EH (cell line): ENCODE results near the gene ZBTB7C.
"Not testable (repeated sequence)": the region's sequence is repeated elsewhere in the genome, so short reads cannot be mapped to it uniquely, and the experiment has no call there.

Experiments used
- DNase-seq: peaks from one replicate; pipeline ENCODE4 v3.0.0-alpha.2; 2015; ENCODE audit warnings: low read depth

Gene ZBTB7C

DNA sequence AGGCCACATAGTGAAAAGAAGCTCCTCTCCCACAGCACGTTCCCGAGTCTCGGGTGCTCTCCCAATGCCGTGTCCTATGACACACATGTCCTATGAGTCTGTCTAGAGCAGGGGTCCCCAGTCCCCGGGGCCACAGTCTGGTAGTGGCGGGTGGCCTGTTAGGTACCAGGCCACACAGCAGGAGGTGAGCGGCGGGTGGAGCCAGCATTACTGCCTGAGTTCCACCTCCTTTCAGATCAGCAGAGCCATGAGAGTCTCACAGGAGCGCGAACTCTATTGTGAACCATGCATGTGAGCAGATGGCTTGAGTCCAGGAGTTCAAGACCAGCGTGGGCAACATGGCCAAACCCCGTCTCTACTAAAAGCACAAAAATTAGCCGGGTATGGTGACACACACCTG is 112.6 kb downstream of the ZBTB7C start:
- DNase-seq = no peak

GRCh38 chr18:48295586-48296311 is 113.4 kb downstream of the ZBTB7C start:
- peak; percentile 11 for DNase-seq

GRCh38 chr18:48294899-48295585 is 114.1 kb downstream of the ZBTB7C start:
- no peak for DNase-seq

DNA sequence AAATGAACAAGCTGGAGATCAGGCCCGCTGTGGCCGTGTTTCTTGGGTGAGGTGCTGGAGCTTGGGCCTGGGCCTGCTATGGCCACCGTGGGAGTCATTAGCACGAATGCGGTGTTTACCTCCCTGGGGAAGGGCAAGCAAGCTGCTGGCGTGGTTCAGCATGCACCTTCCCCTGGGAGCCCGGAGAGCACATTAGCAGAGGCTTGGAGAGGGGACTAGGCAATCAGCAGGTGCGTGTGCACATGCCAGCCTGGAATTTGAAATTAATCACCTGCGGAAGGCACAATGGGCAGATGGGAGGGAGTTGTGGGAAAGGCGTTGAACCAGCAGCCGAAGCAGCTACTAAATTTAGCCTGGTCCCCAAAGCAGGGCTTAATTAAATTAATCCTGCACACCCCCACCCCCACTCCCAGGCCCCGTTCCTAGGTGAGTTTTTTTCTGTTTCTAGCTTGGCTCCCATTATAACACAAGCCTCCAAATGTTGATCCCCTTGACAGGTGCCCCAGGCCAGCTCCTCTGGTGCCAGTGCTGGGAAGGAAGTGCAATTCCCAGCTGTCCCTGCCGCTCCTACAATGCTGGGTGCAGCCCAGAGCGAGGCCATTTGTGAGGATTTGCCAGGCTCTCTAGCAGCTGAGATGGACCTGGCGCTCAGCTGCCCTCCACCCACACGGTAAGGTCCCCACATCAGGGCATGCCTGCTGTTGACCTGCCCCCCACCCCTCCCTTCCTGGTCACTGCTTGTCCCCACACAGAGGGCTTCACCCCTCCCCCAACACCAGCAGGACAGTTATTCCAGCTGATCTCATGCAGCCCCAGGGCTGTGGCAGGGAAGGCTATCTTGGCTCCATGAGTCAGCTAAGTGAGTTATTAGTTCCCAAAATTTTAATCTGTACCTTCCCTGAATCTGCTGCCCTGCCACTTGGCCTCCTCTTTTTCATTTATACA is 115.0 kb downstream of the ZBTB7C start:
- peak; percentile 9 for DNase-seq

DNA sequence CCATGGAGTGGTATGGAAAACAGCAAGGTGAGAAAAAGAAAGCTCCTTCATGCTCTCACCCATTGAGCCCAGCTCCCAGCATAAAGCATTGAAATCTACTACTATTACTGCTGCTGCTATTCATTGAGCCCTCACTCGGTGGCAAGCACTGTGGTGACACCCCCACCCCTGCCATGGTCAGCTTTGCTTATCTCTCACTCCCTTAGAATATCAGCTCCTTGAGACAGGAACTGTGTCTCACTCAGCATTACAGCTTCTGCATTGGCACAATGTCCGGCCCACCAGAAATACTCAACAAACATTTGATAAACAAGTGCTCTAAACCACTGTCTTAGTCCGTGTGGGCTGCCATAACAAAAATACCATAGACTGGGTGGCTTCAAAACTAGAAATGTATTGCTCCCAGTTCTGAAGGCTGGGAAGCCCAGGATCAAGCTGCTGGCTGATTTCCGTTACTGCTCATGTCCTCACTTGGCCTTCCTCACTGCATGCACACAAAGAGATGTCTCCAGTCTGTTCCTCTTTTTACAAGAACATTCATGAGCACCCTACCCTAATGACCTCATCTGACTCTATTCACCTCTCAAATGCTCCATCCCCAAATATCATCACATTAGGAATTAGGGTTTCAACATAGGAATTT is 116.3 kb downstream of the ZBTB7C start:
- no peak for DNase-seq

- DNase-seq = no peak
Measured at GRCh38 chr18:48292229-48292628, 117.0 kb downstream of the ZBTB7C start.

DNA sequence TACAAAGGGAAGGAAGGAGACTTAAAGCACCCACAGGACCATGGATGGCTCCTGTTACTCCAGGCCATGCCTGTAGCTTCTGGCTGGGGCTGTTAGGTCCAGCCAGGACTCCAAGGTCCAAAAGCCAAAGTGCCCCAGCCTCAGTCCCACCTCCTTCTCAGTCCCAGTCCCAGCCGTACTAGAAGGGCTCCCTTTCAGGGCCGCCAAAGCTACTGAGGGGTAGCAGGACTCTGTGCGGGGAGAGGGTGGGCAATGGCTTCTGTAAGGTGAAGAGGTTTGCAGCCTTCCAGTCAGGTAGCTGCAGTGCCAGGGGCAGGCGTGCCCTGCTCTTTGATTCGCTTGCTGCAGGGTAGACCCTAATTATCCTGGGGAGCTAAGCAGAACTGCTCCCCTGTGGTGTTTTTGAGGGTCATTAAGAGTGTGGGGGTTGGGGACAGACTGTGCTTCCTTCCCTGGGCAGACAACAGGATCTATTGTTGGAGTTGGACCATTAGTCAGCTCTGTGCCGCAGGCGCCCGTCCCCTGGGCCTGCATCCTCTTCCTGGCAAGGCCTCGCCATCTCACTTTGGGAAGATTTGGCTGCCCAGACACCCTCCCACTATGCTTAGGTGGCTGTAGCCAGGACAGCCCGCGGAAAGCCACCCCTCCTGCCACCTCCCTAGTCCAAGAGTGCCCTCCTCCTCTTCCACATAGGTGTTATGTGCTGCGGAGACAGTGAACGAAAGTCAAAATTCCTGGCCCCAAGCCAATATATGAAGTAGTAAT is 118.8 kb downstream of the ZBTB7C start:
- no peak for DNase-seq

- DNase-seq = no peak
Measured at GRCh38 chr18:48284743-48285142, 124.4 kb downstream of the ZBTB7C start.

DNA sequence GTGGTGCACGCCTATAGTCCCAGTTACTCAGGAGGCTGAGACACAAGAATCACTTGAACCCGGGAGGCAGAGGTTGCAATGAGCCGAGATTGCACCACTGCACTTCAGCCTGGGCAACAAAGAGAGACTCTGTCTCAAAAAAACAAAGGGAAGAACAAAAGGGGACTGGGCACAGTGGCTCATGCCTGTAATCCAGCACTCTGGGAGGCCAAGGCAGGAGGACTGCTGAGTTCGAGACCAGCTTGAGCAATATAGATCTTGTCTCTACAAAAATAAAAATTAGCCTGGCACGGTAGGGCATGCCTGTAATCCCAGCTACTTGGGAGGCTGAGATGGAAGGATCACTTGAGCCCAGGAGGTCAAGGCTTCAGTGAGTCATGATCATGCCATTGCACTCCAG is 125.2 kb downstream of the ZBTB7C start:
- DNase-seq = not testable (repeated sequence)

GRCh38 chr18:48281460-48281859 is 127.7 kb downstream of the ZBTB7C start:
- not testable (repeated sequence) for DNase-seq

DNA sequence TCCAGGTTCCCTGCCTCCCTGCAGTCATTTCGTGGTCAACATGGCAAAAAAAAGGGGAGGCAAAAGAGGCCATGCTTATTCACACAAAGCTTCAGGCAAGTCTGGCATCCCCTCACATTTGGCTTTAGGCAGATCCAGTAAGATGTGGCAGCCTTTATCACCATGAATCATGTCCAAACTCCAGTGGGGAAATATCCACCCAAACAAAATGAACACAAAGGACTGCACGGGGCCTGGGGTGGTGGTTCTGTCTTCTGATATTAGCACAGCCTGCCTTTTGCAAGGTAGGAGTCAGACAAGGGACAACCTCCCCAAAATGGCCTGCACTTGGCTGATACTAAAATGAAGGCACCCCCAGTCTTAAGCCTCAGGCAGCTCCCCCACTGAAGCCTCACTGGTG is 129.9 kb downstream of the ZBTB7C start:
- no peak for DNase-seq

DNA sequence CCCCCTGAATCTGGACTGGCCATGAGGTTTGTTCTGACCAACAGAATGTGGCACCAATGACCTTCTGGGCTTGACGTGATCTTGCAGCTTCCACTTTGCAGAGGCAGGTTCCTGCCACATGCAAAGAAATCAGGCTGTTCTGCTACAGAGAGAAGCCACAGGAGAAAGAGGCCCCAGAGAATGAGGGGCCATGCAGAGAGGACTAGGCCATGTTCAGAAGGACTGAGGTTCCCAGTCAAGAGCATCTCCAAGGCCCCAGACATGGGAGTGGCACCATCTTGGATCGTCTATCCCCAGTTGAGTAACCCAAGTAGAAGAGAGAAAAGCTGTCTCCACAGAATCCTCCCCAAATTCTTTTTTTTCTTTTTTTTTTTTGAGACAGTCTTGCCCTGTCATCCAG is 131.1 kb downstream of the ZBTB7C start:
- no peak for DNase-seq

- DNase-seq = no peak
Measured at GRCh38 chr18:48274301-48274700, 134.9 kb downstream of the ZBTB7C start.

DNA sequence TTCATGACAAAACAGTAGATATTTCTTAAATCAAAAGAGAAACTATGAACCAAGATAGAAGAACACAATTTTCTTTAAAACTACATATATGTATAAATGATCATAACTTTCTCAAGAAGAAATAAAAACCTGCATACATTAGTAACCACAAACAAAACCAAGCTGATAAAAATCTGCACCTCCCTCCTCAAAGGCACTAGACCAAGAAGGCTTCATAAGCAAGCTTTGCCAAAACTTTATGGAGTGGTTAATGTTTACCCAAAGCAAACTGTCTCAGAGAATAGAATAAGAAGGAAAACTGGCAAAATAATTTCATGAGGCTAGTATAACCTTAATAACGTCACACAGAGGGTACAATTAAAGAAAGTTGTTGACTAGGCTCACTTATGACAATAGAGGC is 138.3 kb downstream of the ZBTB7C start:
- DNase-seq = no peak

DNA sequence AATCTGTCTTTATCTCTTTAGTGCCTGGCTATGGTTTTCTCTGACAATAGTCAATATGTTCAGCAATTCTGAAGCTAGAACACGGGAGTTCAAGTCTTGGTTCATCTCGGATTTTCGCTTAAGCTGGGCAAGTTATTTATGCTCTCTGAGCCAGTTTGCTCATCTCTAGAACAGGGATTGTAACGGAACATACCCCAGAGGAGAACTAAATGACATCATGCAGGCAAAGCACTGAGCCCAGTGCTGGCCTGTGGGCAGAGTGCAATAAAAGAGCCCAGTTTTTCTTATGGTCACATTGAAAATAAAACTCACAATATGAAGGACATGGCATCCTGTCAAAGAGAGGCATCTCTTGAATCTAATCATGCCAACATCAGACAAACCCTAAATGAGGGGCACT is 143.9 kb downstream of the ZBTB7C start:
- DNase-seq = no peak

DNA sequence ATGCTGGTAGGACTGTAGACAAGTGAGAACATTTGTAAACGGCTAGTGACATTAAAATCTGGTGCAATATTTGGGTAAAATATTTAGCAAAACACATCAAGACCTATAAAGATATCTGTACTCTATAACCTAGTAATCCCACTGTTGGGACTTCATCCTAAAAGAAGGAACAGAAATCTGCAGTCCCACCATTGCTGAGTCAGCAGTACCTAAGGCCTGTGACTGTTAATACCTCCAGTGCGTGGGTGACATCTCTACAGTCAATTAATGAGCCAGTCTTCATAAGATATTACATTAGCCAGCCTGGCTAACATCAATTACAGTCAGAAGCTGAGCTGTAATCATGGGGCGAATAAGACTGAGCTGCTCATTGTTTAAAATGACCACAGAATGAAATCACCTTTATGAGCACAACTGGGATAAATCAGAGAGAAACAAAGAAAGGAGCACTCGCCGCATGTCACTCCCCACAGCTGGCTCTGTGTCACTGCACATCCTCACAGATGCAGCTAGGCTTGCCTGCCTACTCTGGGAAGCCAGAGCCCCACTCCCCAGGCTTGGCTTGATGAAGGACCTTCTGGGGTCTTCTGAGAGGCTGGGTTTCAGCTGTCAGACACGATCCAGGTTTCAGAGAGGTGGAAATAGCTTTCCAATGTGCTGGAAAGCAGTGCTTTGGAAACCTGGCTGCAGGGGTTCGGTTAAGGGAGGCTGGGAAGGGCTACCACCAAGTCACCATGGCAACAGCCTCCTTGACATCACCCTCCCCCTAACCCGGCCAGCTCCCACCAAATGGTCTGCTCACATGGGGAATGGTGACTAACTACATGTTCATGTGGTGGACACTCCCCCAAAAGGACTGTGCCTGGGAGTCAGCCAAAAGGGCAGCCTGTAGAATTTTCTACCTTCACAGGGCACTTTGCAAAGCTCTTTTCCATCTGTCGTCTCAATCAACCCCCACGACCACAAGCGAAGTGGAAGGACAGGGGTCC is 145.0 kb downstream of the ZBTB7C start:
- DNase-seq = peak; percentile 5

DNA sequence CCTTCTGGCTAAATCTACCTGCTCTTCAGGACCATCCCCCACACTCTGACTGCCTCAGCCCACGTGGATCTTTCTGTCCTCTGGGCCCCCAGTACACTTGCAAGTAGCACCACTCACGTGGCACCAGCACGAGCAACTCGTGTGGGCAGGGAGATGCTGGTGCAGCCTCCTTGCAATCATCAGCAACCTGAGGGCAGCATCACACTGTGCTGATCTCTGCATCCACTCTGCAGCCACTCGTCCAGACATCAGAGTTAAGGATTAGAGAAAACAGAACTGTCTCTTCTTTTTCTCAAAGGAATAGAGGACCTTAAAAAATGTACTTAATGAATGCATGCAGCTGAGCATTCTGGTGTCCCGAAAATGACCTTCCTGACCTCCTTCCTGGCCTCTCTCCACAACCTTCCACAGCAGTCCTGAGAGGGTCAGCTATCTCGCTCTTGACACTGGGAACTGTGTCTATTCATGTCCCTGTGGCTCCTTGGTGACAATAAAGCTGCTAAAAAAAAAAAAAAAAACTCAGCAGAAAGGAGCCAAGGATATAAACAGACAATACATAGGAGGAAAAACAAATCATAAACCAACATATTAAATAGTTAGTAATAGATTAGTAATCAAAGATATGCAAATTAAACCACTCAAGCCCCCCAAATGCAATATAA is 145.9 kb downstream of the ZBTB7C start:
- no peak for DNase-seq

DNA sequence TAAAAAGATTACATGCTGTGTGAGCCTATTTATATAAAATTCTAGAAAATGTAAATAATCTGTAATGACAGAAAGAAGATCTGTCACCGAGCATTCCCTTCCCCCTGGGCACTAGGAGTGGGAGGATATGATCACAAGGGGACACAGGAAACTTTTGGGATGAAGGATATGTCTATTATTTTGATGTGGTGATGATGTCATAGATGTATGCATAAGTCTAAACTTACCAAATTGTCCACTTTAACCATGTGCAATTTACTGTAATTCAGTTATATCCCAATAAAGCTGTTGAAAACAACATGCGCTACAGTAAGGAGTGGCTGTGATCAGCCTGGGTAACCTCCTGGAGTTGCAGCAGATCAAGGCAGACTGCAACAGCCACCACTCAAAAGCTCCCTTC is 148.9 kb downstream of the ZBTB7C start:
- DNase-seq = no peak

DNA sequence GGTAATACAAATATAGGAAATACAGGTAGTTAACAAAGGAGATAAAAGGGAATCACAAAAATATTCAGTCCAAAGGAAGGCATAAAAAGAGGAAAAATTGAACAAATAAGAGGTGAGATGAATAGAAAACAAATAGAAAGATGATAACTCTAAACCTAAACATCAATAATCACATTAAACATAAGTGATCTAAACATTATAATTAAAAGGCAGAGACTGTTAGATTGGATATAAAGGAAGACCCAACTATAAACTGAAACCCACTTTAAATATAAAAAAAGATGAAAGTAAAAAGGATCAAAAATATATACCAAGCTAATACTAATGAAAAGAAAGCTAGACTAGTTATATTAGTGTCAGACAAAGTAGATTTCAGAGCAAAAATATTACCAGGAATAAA is 152.3 kb downstream of the ZBTB7C start:
- no peak for DNase-seq
